GM21737 (cell line): ENCODE data around the gene BBLN.
A peak's percentile ranks its signal among the peaks of the same experiment; 100 is the strongest.

Experiments
- ATAC-seq: cut with Tn5 transposase; IDR thresholded peaks from one replicate; pipeline ENCODE4 v1.9.1; 2021; ENCODE audit warnings: mild to moderate bottlenecking, moderate library complexity; ENCODE audit not compliant: unreplicated experiment

BBLN gene

DNA sequence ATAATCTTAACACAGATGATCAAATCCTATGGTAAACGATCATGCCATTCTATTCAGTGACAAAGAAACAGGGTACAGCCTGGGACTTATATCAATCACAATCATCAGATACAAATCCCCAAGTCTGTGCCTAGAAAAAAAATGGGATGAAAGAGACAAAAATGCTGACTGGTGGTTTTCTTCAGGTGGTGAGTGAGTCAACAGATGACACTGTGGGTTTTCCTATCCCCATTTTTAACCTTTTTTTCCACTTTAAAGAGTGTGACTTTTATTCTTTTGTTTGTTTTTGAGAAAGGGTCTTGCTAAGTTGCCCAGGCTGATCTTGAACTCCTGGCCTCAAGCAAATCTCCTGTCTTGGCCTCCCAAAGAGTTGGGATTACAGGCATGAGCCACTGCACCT lies 28.1 kb downstream of the BBLN start:
- ATAC-seq: no peak

DNA sequence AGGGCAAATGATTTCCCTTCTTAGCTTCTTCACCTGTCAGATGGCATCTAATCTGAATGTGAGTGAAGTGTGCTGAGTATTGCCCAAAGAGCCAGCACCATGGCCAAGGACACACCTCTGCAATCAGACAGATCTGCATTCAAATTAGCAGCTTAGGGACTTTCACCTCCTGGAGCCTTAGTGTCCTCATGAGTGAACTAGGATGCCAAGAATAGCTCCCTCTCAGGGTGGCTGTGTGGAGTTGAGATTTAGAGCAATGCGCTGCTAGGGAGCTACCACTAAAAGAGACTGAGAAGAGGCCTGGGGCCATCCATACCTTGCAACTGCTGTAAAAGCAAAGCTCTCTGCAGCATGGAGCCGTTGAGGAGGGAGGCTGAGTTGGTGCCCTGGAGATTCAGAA lies 29.9 kb downstream of the BBLN start:
- ATAC-seq: no peak

DNA sequence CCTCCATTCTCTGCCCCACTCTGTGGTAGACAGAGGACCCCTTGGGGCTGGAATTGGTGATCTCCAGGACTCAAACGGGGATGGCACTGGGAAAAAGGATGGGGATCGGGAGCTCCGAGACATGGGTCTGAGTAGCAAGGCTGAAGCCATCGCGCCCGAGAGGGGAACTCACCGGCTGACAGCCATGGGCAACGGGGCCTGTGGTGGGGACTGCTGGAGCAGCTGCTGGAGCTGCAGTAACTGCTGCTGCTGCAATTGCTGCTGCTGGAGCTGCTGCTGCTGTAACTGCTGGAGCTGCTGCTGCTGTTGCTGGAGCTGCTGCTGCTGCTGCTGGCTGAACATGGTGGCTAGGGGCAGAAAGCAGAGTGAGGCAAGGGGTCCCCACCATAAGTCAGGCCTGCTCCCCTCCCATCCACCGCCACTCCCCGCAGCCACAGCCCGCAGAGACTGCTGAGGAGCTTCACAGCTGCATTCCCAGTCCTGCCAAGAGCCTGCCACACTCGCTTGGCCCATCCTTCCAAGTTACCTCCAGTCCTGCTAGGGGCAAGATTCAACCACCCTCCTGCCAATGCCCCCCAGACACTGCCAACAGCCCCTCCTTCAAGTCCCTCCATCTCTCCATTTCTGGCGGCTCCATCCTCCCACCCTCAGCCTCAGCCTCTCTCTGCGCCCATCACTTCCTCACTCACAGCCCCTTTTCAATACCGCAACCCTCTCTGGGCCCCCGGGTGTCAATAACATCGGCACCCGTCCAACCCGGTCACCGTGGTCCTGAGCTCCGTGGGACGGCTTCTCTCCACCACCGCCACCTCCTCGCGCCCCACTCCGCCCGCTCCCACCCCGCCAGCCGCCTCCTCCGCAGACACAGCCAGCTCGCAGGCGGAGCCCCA lies 30.7 kb downstream of the BBLN start:
- ATAC-seq: no peak

DNA sequence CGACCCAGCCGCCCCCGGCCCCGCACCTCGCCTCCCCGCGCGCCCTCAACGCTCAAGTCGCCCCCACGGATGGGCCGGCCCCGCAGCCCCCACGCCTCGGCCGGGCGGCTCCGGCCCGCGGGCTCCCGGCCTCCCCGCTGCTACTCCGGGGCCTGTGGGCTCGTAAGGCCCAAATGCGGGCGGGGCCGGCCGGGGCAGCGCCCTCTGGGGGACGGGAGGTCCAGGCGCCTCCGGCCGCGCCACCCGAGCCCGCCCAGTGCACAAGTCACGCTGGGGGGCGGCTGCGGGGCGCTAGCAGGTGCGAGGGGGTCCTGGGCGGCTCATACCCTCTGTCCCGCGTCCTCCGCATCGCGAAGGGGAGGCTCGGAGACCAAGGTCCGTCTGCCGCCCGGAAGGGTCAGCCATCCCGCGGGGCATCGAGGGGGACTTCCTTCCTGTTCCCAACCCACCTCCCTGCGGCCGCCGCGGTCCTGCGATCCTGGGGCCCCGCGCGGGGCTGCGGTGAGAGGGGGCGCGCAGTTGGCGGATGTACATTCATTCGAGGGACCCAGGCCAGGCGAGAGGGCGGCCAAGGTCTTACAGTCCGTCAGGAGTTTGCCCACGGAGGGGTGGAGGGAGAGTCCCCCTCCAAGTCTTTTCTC lies 31.5 kb downstream of the BBLN start, which contains the start of gene CIZ1:
Gene CIZ1, minus strand, starts transcription at position 167 of the 641 bp plus-strand sequence. CDS start 715 bp downstream, outside the sequence.
- peak; percentile 75 for ATAC-seq

DNA sequence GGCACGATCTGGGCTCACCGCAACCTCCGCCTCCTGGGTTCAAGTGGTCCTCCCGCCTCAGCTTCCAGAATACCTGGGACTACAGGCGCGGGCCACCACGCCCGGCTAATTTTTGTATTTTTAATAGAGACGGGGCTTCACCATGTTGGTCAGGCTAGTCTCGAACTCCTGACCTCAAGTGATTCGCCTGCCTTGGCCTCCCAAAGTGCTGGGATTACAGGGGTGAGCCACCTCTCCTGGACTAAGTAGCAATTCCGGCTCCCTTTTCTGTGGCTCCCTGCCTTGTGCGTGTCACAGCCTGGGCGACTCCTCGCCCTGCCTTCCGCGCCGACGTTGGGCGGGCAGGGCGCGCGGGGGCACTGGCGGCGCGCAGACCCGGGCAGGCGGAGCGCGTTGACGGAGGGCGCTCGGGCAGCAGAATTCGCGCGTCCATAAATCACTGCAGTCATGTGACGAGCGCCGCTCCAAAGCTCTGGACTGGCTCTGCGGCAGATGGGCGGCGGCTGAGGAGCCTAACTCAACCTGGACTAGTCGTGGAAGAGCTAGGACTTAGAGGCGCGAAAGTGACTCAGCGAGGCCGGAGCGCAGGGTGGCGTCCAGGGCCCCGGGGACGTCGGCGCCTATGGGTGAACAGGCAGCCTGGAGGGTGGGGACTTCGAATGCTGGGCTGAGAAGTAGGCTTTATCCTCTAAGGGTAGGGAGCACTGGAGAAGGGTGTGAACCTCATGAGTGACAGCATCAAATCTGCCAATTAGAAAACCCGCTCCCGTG lies 32.7 kb downstream of the BBLN start:
- peak; percentile 58 for ATAC-seq

DNA sequence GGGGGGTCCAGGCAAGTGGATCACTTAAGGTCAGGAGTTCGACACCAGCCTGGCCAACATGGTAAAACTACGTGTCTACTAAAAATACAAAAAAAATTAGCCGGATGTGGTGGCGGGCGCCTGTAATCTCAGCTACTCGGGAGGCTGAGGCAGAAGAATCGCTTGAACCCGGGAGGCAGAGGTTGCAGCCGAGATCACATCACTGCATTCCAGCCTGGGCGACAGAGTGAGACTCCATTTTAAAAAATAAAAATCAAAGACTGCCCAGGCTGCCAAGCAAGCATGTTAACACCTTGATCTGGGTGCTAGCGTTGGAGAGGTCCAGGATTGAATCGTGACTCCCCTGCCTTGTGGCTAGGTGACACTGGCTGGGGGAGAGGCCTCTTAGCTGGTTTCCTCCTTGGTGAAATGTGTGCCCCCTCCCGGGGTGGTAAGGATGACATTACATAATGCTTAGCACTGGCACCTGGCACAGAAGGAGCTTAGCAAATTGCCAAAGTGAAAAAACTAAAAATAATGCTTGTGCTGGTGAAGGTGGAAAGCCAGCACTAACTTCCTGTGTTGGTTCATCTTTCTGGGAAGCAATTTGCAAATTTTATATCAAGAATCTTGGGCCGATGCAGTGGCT lies 33.5 kb downstream of the BBLN start:
- no peak for ATAC-seq

DNA sequence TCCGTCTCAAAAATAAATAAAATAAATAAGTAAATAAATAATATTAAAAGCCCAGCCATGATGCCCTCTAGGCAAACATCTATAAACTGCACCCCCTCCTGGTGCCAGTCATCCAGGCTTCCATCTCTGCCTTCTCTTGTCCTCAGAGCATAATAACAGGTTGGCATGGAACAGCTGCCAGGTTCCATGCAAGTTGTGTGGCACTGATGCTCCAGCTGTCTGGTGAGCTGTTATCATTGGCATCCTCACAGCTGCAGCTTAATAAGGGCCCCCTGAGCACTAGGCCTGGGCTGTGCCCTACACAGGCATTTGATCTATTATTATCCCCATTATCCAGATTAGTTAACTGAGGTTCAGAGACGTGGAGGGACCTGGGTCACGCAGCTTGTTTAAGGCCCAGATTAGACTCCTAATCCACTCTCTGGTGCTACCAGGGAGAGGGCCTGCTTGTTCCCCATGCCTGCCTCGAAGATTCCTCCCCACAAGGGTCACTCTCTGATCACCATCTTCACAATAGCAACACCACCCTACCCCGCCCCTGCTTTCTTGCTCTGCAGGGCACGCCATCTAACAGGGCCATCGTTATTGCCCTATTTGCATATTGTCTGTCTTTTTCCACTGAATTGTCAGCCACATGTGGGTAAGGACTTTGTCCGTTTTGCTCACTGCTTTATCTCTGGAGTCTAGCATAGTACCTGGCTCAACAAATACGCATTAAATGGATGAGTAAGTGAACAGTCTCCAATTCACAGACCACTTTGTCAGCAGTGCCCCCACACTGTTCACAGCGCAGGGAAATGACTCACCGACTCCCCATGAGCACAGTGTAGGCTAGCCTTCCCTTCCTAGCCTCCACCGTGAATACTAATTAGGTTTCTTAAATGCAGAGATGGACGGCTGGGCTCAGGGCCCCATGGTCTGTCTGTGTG lies 41.6 kb downstream of the BBLN start:
- ATAC-seq: no peak

DNA sequence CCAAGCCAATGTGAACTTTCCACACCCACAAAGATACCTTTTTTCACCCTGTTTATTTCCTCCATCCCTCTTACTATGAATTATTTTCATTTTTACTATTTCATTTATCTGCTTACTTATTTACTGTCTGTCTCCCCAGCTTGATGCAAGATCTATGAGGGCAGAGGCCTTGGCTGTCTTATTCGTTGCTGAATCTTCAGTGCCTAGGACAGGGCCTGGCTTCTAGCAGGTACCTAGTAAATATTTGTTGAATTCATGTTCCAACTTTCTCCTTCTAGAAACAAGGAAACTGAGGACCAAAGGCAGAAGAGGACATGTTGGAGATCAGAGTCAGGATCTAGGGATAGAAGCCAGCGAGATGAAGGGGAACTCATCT lies 42.6 kb downstream of the BBLN start:
- no peak for ATAC-seq

DNA sequence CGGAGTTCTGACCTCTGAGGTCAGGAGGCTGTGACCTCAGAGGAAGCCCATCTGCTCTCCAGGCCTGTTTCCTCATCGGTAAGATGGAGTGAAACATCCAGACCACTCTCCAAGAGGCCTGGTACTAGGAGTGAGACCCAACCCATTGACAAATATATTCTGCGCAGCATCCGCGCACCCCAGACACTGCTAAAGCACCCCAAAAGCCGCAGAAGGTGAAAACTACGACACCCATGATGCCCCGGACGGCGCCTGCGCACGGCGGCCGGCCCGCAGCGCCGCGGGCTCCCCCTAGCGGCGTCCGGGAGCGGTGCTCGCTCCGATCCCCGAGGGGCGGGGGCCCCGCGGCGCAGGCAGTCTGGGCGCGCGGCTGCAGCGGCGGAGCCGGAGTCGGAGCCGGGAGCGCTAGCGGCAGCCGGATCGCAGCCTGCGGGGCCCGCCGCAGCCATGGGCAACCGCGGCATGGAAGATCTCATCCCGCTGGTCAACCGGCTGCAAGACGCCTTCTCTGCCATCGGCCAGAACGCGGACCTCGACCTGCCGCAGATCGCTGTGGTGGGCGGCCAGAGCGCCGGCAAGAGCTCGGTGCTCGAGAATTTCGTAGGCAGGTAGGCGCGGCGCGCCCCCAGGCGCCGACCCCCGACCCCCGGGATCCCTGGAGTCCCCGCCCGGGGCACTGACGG lies 43.1 kb downstream of the BBLN start, which contains the start of gene DNM1:
Gene DNM1, plus strand, starts transcription at position 356 of the 683 bp plus-strand sequence. Its CDS starts 92 bp downstream, at position 448.
- peak; percentile 73 for ATAC-seq

DNA sequence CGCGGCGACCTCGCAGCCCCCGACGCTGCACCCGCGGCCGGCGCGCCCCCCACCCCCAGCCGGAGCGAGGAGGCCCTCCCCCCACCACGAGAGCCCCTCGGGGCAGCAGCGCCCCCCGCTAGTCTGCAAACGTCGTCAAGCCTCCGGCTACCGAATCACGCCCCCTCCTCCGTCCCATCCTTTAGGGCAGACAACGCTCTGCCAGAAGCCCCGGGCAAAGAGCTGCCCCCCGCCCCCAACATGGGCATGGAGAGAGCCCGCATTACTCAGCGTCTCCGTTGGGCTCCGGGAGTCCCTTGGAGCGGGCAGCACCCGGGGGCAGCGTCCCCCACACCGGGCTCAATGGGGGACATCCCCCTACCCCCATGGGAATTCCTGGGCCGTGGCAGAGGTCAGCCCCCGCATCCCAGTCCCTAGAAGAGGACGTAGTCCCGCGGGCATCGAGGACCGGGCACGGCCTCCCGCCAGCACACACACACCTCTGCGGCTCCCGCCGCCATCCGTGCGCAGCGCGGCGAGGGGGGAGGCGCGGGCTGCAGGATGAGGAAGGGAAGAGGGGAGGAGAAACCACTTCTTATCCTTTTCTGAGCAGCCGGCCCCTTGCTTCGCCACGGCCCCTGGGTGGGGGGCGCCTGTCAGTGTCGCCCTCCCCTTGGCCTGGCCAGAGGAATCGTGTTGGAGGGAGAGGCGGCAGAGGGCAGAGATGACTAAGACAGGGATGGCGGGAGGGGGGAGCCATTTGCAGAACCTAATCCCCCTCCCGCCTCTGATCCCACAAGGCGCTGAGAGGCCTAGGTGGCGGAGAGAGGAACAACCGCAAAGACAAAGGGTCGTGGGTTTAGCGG lies 43.9 kb downstream of the BBLN start:
- ATAC-seq: no peak

DNA sequence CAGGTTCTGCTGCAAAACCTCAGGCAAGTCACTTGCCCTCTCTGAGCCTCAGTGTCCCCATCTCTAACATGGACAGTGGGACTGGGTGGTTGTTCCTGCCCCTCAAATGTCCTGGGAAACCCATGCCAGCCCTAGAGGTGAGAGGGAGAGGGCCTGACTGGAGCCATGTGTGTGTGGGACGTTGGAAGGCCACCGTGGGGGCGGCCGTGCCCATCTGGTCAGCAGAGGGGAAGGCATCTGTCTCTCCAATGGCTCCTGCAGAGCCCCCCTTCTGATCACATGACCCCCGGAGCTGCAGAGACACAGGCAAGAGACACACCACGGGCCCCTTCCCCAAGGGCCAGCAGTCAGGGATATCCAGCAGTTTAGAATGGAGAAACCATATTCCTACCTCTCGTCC lies 44.8 kb downstream of the BBLN start:
- no peak for ATAC-seq

DNA sequence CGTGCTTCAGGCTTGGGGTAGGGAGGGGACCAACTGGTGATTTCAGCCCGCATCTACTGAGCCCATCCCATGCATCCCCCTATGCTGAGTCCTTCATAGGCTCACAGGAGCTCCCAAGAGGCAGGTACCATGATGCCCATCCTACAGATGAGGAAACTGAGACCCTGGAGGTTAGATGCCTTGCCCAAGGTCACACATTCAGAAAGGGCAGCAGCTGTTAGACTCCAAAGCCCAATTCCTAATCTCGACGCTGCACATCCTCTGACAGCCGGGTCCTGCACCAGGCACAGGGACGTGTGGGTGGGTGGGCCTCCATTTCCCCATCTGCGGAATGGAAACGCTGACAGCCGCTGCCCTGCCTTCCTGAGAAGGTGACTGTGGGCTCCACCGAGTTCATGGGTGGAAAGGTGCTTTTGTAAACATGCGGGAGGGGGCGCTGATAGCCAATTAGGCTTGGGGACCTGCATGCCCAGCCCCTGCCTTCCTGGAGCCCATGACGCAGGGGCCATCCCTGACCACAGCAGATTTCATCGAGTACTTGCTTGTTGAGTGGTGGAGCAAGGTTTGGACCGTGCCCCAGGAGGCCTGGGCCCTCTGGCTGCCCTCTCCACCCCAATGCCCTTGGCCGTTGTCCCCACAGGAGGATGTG lies 45.4 kb downstream of the BBLN start:
- ATAC-seq: no peak

DNA sequence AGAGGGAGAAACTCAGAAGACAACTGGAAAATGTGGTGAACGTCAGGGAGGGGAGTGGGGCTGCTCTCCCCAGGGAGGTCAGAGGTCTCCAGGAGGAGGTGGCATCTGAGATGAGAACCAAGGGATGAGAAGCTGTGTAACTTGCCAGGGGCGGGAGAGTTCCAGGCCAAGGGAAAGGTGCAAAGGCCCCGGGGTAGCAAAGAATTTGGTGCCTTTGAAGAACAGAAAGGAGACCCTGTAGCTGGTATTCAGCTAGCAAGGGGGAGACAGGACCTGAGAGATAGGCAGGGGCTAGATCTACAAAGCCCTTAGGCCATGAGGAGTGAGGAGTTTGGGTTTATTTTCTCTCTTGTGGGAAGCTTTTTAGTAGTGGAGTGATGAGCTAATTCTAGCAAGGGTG lies 46.4 kb downstream of the BBLN start:
- ATAC-seq: no peak

DNA sequence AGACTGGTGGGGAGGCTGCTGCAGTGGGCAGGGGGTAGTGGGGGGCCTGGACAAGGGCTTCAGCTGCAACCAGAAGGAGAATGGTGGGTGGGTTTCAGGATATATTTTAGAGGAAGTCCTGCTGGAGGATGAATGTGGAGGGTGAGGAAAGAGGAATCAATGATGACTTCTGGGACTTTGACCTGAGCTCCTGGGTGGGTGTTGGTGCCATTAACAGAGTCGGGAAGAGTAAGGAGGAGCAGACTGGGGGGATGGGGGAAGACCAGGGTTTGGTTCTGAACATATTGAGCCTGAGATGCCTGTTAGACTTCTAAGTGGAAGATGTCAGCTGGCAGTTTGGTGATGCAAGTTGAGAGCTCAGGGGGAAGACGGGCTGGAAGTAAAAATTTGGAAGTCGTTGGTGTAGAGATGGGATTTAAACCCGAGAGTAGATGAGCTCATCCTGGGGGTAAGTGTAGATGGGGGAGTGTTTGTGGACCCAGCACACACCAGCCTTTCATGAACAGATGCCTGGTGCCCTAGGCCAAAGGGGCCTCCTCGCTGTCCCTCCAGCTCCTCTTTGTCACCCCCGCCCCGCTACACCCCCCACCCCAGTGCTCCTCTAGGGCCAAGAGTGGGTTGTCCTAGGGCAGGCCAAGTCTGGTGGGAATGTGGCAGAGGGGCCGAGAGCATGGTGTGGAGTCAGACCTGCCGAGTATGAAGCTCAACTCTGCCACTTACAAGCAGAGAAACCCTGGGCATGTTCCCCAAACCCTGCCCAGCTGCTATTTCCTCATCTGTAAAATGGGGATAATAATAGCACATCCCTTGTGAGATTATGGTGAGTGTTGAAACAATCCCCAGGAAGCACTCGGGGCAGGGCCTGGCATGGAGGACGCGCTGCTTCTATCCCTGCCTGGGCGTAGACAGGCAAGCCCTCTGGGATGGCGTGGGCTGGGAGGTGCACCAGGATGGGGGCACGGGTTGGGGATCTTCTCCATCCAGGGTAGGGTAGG lies 47.1 kb downstream of the BBLN start:
- ATAC-seq: no peak

DNA sequence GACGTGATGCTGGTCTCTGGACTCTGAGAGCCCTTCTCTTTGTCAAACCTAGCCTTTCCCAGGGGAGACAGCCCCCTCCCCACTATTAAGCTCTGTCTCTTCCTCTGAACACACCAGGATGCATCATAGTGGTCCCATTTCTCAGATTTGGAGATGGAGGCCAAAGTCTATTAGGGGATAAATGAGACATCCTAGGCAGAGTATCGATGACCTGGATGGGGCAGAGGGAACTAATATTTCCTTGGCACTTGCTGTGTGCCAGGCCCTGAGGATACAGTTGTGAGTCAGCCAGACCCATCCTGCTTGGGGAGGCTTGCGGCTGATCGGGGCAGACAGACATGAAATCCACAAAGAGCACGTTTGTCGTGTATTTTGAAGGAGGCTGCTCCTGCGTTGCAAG lies 48.3 kb downstream of the BBLN start:
- no peak for ATAC-seq

DNA sequence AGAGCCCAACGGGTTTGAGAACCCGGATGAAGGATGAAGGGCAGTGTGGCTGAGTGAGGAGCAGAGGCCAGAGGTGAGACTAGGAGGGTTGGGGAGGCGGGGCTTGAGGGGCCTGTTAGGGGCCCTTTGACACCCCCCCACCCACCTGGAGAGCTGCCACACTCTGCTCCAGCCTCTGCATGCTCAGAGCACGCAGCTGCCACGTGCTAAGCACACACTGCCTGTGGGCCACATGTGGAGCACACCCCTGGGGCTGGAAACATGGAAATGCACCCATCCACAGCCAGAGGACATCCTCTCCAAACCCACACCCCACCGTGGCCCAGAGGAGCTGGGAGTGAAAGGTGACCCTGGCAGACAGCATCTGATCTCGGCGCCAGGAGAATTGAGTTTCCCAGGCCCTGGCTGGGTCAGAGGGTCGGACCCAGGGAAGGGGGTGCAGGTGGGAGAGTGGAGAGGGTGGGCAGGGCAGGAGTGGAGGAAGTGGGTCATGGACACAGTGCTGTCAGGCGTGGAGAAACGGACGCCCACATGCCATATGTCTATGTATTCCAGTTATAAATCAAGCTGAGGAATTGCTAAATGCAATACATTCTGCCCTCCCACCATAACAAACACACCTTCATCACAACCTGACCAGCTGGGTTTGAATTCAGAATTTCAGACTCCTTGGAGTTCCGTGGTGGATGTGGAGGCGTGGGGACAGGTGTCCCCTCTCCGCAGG lies 49.0 kb downstream of the BBLN start:
- ATAC-seq: no peak
